GM18526 (cell line): ENCODE measurements around the gene TSPAN31.

ENCODE experiments used
- POLR2A ChIP-seq: IDR thresholded peaks from 3 replicates; pipeline ENCODE4 v1.6.1; 2011; ENCODE audit not compliant: insufficient read length; ENCODE audit errors: extremely low read depth

TSPAN31 gene

GRCh38 chr12:57731411-57732080 lies 13.3 kb upstream of the TSPAN31 start:
- no peak for TF ChIP-seq POLR2A

DNA sequence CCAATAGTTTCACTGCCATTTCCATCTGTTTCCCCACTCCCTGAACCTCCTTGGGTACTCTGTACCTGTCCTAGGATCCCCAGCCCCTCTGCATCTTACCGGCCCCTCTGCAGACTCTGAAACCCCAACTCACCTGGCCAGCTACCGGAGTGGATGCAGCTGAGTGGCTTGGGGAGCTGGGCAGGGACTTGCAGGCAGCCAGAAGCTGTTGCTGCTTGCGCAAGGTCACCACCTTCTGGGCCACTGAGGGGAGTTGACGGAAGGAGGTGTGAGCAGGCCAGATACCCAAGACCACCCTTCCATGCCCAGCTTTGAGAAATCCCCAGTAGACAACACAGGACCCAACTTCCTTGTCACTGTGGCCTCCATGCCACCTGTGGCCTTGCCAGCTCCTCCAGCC lies 12.6 kb upstream of the TSPAN31 start:
- no peak for TF ChIP-seq POLR2A

DNA sequence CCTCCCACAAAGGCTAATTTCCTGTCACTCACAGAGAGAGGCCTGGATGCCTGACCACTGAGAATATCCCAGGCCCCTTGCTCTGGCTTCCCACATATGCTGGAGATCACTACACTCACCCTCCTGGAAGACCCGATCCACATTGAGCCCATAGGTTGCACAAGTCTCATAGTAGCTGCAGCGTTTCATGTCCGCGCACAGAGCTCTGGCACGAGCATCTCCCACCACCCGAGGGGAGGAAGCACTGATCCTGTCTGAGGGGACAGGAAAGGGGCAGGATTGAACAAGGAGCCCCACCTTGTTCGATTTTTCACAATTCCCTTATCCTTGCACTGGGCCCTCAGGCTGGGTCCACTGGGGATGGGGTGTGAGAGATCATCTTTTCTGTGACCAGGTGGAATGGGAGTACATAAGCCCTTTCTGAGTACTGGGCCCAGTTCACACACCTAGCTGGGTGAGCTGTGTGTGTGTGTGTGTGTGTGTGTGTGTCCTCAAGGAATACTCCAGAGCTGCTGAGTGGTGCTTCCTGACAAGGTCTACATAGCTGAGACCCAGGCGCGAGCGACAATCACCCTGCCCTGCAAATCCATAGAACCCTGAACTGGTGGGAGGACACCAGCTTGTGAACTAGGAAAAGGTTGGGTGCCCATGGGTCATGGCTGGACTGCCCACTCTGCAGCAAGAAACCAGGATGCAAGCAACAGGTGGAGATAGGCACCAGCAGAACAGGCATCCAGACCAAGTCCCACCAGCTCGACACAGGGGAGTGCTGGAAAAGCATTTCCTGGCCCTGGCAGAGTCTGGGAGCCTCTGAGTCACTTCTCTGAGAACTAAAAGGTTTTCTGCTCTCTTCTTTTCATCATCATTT lies 11.9 kb upstream of the TSPAN31 start:
- TF ChIP-seq POLR2A = no peak

DNA sequence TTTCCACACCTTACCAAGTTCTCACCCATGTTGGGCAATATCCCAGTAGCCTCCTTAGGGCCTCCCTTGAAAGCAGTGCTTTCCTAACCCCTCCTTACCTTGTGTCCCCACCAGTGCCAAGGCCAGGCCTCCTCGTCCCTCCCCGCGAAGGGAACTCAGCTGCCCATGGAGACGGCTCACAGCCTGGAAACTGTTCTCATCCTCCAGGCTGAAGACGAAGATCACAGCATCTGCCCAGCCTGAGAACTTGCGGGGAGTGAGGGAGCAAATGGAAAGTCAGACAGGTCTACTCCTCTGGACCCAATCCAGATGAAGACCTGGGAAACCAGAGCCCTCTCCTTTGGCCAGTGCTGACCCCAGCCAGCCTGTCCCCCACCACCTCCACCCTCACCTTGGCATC lies 10.9 kb upstream of the TSPAN31 start:
- no peak for TF ChIP-seq POLR2A

GRCh38 chr12:57734591-57734990 lies 10.2 kb upstream of the TSPAN31 start:
- no peak for TF ChIP-seq POLR2A

GRCh38 chr12:57735198-57735855 lies 9.5 kb upstream of the TSPAN31 start:
- no peak for TF ChIP-seq POLR2A

DNA sequence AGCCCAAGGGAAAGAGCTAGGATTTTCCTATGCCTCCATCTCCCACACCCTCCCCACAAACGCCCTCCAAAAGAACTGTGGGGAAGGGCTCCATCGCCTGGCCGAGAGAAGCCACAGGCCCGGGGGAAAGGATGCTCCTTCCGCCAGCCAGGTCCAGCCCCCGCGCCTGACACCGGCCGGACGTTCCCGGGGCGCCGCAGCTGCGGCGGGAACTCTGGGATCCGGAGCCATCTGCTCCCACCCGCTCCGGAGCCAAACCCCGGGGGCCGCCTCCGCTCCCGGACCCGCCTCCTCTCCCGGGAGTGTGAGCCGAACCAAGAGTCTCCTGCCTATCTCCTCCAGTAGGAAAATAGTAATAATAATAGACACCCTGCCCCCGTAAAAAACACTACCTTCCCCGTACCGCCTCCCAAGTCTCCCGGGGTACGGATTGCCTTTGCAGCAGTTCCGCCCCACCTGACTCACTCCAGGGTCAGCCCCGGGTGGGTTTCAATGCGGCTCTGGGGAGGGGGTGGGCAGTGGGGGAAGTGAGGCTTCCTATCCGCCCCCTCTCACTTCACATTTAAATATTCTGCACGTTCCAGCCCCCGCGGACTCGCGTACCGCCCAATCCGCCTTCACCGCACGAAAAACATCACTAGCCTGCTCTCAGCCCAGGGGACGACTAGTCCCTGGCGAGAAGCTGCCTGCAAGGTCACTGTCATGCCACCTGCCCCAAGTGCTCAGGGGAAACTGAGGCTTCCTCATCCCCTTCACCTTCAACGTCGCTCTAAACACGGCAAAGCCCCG lies 8.7 kb upstream of the TSPAN31 start:
- no peak for TF ChIP-seq POLR2A

GRCh38 chr12:57736741-57737466 lies 7.9 kb upstream of the TSPAN31 start:
- TF ChIP-seq POLR2A = no peak

DNA sequence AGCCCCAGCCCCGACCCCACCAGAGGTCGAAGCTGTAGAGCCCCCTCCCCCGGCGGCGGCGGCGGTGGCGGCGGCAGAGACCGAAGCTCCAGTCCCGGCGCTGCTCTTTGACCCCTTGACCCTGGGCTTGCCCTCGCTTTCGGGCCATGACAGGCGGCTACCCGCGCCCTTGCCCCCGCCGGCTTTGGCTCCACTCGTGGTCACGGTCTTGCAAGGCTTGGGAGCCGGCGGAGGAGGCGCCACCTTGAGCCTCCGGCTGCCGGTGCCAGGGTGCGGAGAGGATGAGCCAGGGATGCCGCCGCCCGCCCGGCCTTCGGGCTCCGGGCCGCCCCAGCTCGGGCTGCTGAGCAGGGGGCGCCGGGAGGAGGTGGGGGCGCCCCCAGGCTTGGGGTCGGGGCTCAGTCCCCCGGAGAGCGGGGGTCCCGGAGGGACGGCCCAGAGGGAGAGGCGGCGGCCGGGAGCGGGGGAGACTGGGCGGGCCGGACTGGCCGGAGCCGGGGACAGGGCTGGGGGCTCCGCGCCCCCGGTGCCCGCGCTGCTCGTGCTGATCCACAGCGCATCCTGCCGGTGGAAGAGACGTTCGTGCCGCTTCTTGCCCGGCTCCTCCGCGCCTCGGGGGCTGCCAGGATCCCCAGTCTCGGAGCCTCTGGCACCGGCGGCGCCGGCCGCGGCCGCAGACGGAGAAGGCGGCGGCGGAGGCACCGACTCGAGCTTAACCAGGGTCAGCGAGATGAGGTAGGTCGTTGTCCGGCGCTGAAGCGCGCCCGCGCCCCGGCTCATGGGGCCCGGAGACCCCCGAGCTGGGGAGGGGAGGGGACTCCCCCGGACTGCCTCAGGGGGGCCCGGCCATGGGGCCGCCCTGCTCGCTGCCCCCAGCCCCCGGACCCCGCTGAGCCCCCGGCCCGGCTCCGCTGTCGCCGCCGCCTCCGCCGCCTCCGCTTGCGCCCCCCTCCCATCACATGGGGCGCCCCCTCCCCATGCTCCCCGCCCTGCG lies 7.1 kb upstream of the TSPAN31 start:
- TF ChIP-seq POLR2A = no peak

- TF ChIP-seq POLR2A = no peak
Measured at GRCh38 chr12:57738661-57739237, 6.1 kb upstream of the TSPAN31 start, which contains the start of gene AGAP2. AGAP2 (minus strand) TSS chr12:57738742; CDS start chr12:57738246, 496 bp downstream.

DNA sequence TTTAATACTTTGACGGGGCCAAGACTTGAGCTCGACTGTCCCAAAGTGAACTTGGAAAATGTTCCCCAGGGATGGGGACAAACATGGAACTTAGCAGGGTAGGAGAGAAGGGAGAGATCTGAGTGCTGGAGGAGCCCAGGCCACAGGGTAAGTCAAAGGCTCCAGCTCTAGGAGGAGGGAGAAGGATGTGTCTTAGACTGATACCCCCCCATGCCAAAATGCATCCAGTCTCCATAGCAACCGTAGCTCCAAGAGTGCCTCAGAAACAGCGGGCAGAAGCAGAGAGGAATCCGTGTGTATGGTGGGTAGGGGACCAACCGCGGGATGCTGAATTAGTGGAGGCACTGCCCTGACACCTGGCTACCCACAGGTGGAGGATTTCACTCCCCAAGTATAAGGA lies 5.5 kb upstream of the TSPAN31 start:
- TF ChIP-seq POLR2A = no peak

DNA sequence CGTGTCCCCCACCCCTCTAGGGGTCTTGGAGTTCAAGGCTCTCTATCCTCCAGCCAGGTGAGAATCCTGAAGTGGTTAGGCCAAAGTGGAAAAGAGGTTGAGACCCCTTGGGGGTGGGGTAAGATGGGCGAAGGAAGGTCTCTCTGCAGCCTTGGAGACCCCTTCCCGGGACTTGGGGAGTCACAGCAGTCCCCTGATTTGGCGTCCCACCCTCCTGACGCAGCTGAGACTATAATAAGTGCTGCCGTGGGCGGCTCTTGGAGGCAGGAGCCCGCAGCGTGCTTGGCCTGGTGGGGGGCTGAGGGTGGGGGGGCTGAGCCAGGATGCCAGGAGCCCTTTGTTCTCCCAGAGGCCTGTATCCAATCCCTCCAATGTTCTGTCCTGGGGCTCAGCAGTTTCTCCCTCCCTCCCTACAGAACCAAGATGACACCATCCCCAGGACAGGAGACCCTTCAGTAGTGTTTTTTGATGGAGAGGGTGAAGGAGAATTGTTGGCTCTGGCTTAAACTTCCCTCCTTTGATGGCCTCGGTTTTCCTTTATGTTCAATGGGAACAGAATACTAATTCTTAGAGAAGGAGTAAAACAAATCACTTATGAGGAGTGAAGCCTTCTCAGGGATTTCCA lies 4.8 kb upstream of the TSPAN31 start:
- TF ChIP-seq POLR2A = no peak
